HEK293 (cell line): Measurements from ENCODE around the gene VSIG8.
A peak's percentile ranks its signal among the peaks of the same experiment; 100 is the strongest.

Experiments
- CTCF ChIA-PET: fragments of 350-600 bp; formaldehyde crosslinking; extraction: SDS; loops from one replicate; lab custom pipeline; 2021; ENCODE audit warnings: antibody characterized with exemption; lab: Yijun Ruan, JAX
- POLR2A ChIA-PET: fragments of 300-600 bp; formaldehyde crosslinking; extraction: SDS; loops from one replicate; lab custom pipeline; 2020; ENCODE audit warnings: antibody characterized with exemption, inconsistent platforms; lab: Yijun Ruan, JAX
- H3K27ac ChIP-seq: fragments of 200-500 bp; sonication (Bioruptor generic); 2 replicates; pipeline ENCODE4 v1.5.1; 2014; ENCODE audit warnings: low read depth, low read length, control low read depth, inconsistent platforms; ENCODE audit errors: extremely low read depth
- H3K36me3 ChIP-seq, 2 experiments: fragments of 200-500 bp in 1 of 2; sonication (Bioruptor generic) in 1 of 2; 1 replicate in 1 of 2; 2 replicates in 1 of 2; pipeline ENCODE4 v1.5.1; 2014 to 2017; ENCODE audit warnings: inconsistent platforms in 2 of 2, low read length in 2 of 2; ENCODE audit not compliant: control insufficient read depth in 2 of 2, insufficient read depth in 1 of 2
- H3K4me1 ChIP-seq: fragments of 200-500 bp; sonication (Bioruptor generic); 2 replicates; pipeline ENCODE4 v1.5.1; 2014; ENCODE audit warnings: mild to moderate bottlenecking, low read length, inconsistent platforms; ENCODE audit not compliant: control insufficient read depth, insufficient read depth
- H3K4me3 ChIP-seq: 2 replicates; pipeline ENCODE4 v1.5.1; 2011; ENCODE audit warnings: low read depth, mild to moderate bottlenecking, control low read depth, low read length, moderate library complexity
- H3K9me3 ChIP-seq: fragments of 200-500 bp; sonication (Bioruptor generic); 2 replicates; pipeline ENCODE4 v1.5.1; 2014; ENCODE audit warnings: low read depth, low read length, inconsistent platforms; ENCODE audit not compliant: control insufficient read depth, insufficient read depth
- FEZF1 ChIP-seq: fragments of 450-650 bp; formaldehyde crosslinking; IDR thresholded peaks from 2 replicates; pipeline ENCODE4 v1.5.1; 2016; ENCODE audit warnings: missing biosample characterization, missing genetic modification characterization
- GFI1B ChIP-seq: fragments of 450-650 bp; formaldehyde crosslinking; IDR thresholded peaks from 2 replicates; pipeline ENCODE4 v1.5.1; 2016; ENCODE audit warnings: missing biosample characterization, missing genetic modification characterization
- GLIS1 ChIP-seq: fragments of 450-650 bp; formaldehyde crosslinking; IDR thresholded peaks from 2 replicates; pipeline ENCODE4 v1.5.1; 2016; ENCODE audit warnings: missing biosample characterization, missing genetic modification characterization
- IKZF3 ChIP-seq: fragments of 450-650 bp; IDR thresholded peaks from 2 replicates; pipeline ENCODE4 v1.5.0; 2018; ENCODE audit warnings: missing biosample characterization, mild to moderate bottlenecking, missing genetic modification characterization, moderate library complexity
- KLF9 ChIP-seq: fragments of 450-650 bp; formaldehyde crosslinking; IDR thresholded peaks from 2 replicates; pipeline ENCODE4 v1.5.1; 2016; ENCODE audit warnings: missing biosample characterization, missing genetic modification characterization, low read depth
- MEIS1 ChIP-seq: sonication (generic); formaldehyde crosslinking; IDR thresholded peaks from 2 replicates; pipeline ENCODE4 v1.8.1; 2022; ENCODE audit warnings: missing genetic modification reagents, mild to moderate bottlenecking, borderline replicate concordance
- OSR2 ChIP-seq: fragments of 450-650 bp; formaldehyde crosslinking; IDR thresholded peaks from 2 replicates; pipeline ENCODE4 v1.5.1; 2016; ENCODE audit warnings: missing biosample characterization, missing genetic modification characterization
- PRDM6 ChIP-seq: fragments of 450-650 bp; formaldehyde crosslinking; IDR thresholded peaks from 2 replicates; pipeline ENCODE4 v1.5.1; 2017; ENCODE audit warnings: missing biosample characterization, missing genetic modification characterization
- SP2 ChIP-seq: fragments of 450-650 bp; formaldehyde crosslinking; IDR thresholded peaks from 2 replicates; pipeline ENCODE4 v1.5.1; 2016; ENCODE audit warnings: missing biosample characterization, missing genetic modification characterization
- TCF7L2 ChIP-seq: IDR thresholded peaks from 2 replicates; pipeline ENCODE4 v1.6.1; 2011; ENCODE audit warnings: low read depth, mild to moderate bottlenecking, inconsistent platforms, low read length, moderate library complexity, borderline replicate concordance
- ZBTB20 ChIP-seq: fragments of 450-650 bp; formaldehyde crosslinking; IDR thresholded peaks from 2 replicates; pipeline ENCODE4 v1.5.1; 2016; ENCODE audit warnings: missing biosample characterization, missing genetic modification characterization
- ZFP3 ChIP-seq: fragments of 450-650 bp; formaldehyde crosslinking; IDR thresholded peaks from 2 replicates; pipeline ENCODE4 v1.5.1; 2016; ENCODE audit warnings: low read depth, missing biosample characterization, missing genetic modification characterization
- ZNF335 ChIP-seq: fragments of 450-650 bp; formaldehyde crosslinking; conservative IDR thresholded peaks from 2 replicates; pipeline ENCODE4 v1.5.1; 2016; ENCODE audit warnings: missing biosample characterization, missing genetic modification characterization
- ZNF404 ChIP-seq: fragments of 450-650 bp; formaldehyde crosslinking; IDR thresholded peaks from 2 replicates; pipeline ENCODE4 v1.5.1; 2017; ENCODE audit warnings: missing biosample characterization, missing genetic modification characterization
- ZNF501 ChIP-seq: fragments of 450-650 bp; formaldehyde crosslinking; IDR thresholded peaks from 2 replicates; pipeline ENCODE4 v1.5.1; 2016; ENCODE audit warnings: missing biosample characterization, missing genetic modification characterization
- ZNF555 ChIP-seq: fragments of 450-650 bp; formaldehyde crosslinking; conservative IDR thresholded peaks from 2 replicates; pipeline ENCODE4 v1.5.1; 2017; ENCODE audit warnings: missing biosample characterization, mild to moderate bottlenecking, missing genetic modification characterization, inconsistent platforms
- ZNF629 ChIP-seq: fragments of 450-650 bp; formaldehyde crosslinking; IDR thresholded peaks from 2 replicates; pipeline ENCODE4 v1.5.1; 2017; ENCODE audit warnings: missing biosample characterization, missing genetic modification characterization
- ZNF658 ChIP-seq: fragments of 450-650 bp; formaldehyde crosslinking; IDR thresholded peaks from 2 replicates; pipeline ENCODE4; 2016; ENCODE audit warnings: missing biosample characterization, missing genetic modification characterization
- ZNF843 ChIP-seq: fragments of 450-650 bp; formaldehyde crosslinking; IDR thresholded peaks from 2 replicates; pipeline ENCODE4 v1.5.1; 2016; ENCODE audit warnings: missing biosample characterization, missing genetic modification characterization
- TF ChIP-seq, protein P1 (sequence below): fragments of 450-650 bp; formaldehyde crosslinking; conservative IDR thresholded peaks from 2 replicates; pipeline ENCODE4 v1.5.1; 2016; ENCODE audit warnings: low read depth, missing biosample characterization, missing genetic modification characterization
- TF ChIP-seq, protein P2 (sequence below): fragments of 450-650 bp; formaldehyde crosslinking; IDR thresholded peaks from 2 replicates; pipeline ENCODE4 v1.5.1; 2016; ENCODE audit warnings: missing biosample characterization, missing genetic modification characterization
- TF ChIP-seq, protein P3 (sequence below): fragments of 450-650 bp; formaldehyde crosslinking; IDR thresholded peaks from 2 replicates; pipeline ENCODE4 v1.5.1; 2016; ENCODE audit warnings: missing biosample characterization, missing genetic modification characterization

Gene VSIG8

DNA sequence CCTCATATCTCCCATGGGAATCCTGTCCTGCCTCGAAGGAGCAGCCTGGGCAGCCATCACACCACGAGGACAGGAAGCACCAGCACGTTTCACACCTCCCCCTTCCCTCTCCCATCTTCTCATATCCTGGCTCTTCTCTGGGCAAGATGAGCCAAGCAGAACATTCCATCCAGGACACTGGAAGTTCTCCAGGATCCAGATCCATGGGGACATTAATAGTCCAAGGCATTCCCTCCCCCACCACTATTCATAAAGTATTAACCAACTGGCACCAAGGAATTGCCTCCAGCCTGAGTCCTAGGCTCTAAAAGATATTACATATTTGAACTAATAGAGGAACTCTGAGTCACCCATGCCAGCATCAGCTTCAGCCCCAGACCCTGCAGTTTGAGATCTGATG lies 27.1 kb downstream of the VSIG8 start:
- Histone ChIP-seq H3K4me1 (no peaks in the 10 kb centered on the region), H3K36me3 (no peaks in the 10 kb centered on the region), H3K27ac (no peak overlapping the region), H3K4me3 (no peak overlapping the region), H3K9me3 (no peaks in the 10 kb centered on the region)
- CTCF ChIA-PET: interaction anchor here (1.8 to 2.4 kb wide), 2 partner anchors 37 to 171 kb away, joined by 7 to 11 read pairs; no protein-coding TSS in a partner anchor
- POLR2A ChIA-PET: no interaction called here
- TF ChIP-seq ZNF501 (no peak), PRDM6 (tag by site-specific recombination) (no peak), GFI1B (tag by site-specific recombination) (no peak), MEIS1 (CRISPR knock-in tag) (no peak), SP2 (tag by site-specific recombination) (no peak), ZNF658 (tag by site-specific recombination) (no peak), ZNF335 (no peak), ZBTB20 (tag by site-specific recombination) (no peak), KLF9 (tag by site-specific recombination) (no peak), ZNF555 (tag by site-specific recombination) (no peak)
- TF ChIP-seq, protein P1, sequence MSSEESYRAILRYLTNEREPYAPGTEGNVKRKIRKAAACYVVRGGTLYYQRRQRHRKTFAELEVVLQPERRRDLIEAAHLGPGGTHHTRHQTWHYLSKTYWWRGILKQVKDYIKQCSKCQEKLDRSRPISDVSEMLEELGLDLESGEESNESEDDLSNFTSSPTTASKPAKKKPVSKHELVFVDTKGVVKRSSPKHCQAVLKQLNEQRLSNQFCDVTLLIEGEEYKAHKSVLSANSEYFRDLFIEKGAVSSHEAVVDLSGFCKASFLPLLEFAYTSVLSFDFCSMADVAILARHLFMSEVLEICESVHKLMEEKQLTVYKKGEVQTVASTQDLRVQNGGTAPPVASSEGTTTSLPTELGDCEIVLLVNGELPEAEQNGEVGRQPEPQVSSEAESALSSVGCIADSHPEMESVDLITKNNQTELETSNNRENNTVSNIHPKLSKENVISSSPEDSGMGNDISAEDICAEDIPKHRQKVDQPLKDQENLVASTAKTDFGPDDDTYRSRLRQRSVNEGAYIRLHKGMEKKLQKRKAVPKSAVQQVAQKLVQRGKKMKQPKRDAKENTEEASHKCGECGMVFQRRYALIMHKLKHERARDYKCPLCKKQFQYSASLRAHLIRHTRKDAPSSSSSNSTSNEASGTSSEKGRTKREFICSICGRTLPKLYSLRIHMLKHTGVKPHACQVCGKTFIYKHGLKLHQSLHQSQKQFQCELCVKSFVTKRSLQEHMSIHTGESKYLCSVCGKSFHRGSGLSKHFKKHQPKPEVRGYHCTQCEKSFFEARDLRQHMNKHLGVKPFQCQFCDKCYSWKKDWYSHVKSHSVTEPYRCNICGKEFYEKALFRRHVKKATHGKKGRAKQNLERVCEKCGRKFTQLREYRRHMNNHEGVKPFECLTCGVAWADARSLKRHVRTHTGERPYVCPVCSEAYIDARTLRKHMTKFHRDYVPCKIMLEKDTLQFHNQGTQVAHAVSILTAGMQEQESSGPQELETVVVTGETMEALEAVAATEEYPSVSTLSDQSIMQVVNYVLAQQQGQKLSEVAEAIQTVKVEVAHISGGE (tag by site-specific recombination): no peak
- TF ChIP-seq, all 188 proteins: peak for 0

- ChIA-PET CTCF (interaction anchor here (0.5 to 2.9 kb wide), 10 partner anchors 15 to 1628 kb away, joined by 3 to 13 read pairs (median 4); no protein-coding TSS in a partner anchor), POLR2A (no interaction called here)
- H3K4me3 ChIP-seq: no peak overlapping the region
- TF ChIP-seq OSR2 (tag by site-specific recombination): no peak
- peak; percentile 76; the same call in 1 of the 2 replicates for TF ChIP-seq ZFP3 (tag by site-specific recombination)
- H3K4me1 ChIP-seq: no peaks in the 10 kb centered on the region
- H3K36me3 ChIP-seq: no peaks in the 10 kb centered on the region
- no peak overlapping the region for H3K27ac ChIP-seq
- no peaks in the 10 kb centered on the region for H3K9me3 ChIP-seq
Measured at GRCh38 chr1:159832309-159832708, 30.1 kb downstream of the VSIG8 start.

DNA sequence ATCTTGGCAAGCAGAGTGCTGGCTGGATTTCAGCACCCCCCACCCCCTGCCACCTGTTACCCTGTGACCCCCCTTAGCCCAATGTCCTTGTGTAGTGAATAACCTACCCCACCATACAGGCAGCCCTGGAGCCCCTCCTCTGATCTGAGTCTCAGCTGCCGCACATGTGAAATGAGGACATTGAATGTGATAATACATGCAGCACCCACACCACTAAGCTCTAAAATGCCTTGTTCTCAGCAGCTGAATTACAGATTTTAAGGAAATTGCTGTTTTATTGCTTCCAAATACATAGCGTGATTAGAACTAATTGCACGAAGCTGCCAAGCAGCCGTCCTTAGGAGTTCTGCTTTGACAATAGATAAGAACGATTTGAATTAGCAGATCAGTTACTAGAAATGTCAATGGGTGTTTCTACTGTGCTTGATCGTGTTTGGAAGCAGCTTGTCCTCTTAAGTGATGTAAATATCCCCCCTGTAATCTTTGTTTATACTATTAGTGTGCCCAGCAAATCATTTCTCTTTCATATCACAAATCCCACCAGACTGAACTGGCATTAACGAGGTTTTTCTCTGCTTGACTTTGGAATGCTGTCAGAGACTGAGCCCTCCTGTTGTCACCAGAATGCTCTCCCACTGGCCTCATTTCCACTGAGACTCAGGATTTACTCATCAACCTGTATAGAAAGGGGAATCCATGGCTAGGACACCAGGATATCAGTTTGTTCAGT lies 30.9 kb downstream of the VSIG8 start:
- CTCF ChIA-PET: interaction anchor here (0.6 to 4.1 kb wide), 7 partner anchors 20 to 175 kb away, joined by 3 to 24 read pairs (median 5); no protein-coding TSS in a partner anchor
- TF ChIP-seq ZNF843 (tag by site-specific recombination) (peak; percentile 93), ZNF629 (tag by site-specific recombination) (peak; percentile 56), FEZF1 (tag by site-specific recombination) (peak; percentile 69), TCF7L2 (peak; percentile 49; the same call in 1 of the 2 replicates), ZNF335 (no peak), GLIS1 (tag by site-specific recombination) (0 out of 2 replicates have a peak, but pooled peaks have one; percentile 7), IKZF3 (tag by site-specific recombination) (0 out of 2 replicates have a peak, but pooled peaks have one; percentile 57), ZNF404 (tag by site-specific recombination) (no peak)
- TF ChIP-seq, protein P2, sequence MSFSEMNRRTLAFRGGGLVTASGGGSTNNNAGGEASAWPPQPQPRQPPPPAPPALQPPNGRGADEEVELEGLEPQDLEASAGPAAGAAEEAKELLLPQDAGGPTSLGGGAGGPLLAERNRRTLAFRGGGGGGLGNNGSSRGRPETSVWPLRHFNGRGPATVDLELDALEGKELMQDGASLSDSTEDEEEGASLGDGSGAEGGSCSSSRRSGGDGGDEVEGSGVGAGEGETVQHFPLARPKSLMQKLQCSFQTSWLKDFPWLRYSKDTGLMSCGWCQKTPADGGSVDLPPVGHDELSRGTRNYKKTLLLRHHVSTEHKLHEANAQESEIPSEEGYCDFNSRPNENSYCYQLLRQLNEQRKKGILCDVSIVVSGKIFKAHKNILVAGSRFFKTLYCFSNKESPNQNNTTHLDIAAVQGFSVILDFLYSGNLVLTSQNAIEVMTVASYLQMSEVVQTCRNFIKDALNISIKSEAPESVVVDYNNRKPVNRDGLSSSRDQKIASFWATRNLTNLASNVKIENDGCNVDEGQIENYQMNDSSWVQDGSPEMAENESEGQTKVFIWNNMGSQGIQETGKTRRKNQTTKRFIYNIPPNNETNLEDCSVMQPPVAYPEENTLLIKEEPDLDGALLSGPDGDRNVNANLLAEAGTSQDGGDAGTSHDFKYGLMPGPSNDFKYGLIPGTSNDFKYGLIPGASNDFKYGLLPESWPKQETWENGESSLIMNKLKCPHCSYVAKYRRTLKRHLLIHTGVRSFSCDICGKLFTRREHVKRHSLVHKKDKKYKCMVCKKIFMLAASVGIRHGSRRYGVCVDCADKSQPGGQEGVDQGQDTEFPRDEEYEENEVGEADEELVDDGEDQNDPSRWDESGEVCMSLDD (tag by site-specific recombination): no peak
- TF ChIP-seq, protein P3, sequence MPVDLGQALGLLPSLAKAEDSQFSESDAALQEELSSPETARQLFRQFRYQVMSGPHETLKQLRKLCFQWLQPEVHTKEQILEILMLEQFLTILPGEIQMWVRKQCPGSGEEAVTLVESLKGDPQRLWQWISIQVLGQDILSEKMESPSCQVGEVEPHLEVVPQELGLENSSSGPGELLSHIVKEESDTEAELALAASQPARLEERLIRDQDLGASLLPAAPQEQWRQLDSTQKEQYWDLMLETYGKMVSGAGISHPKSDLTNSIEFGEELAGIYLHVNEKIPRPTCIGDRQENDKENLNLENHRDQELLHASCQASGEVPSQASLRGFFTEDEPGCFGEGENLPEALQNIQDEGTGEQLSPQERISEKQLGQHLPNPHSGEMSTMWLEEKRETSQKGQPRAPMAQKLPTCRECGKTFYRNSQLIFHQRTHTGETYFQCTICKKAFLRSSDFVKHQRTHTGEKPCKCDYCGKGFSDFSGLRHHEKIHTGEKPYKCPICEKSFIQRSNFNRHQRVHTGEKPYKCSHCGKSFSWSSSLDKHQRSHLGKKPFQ (tag by site-specific recombination): peak; percentile 83

More for the DNA sequence above, 30.9 kb downstream of the VSIG8 start:
- H3K36me3 ChIP-seq: no peaks in the 10 kb centered on the region
- no peak overlapping the region for H3K27ac ChIP-seq
- H3K4me1 ChIP-seq: no peaks in the 10 kb centered on the region
- POLR2A ChIA-PET: no interaction called here
- H3K4me3 ChIP-seq: no peak overlapping the region
- no peaks in the 10 kb centered on the region for H3K9me3 ChIP-seq
